Trophoblast cell (in vitro differentiated cells and primary cell): ENCODE data around the gene SCARB2.
A peak's percentile ranks its signal among the peaks of the same experiment; 100 is the strongest.

Experiments
- DNase-seq, 2 donors: peaks; one replicate each; pipeline ENCODE4 v3.0.0-alpha.2; 2016
- H2AFZ ChIP-seq: 2 replicates; pipeline ENCODE4 v1.6.1; 2013; ENCODE audit warnings: low read length, moderate library complexity, mild to moderate bottlenecking; ENCODE audit not compliant: insufficient read depth, poor library complexity
- H2AK5ac ChIP-seq: 2 replicates; pipeline ENCODE4 v1.6.1; 2013; ENCODE audit warnings: mild to moderate bottlenecking, low read length
- H2BK120ac ChIP-seq: 2 replicates; pipeline ENCODE4 v1.6.1; 2013; ENCODE audit warnings: low read length, mild to moderate bottlenecking, moderate library complexity; ENCODE audit not compliant: insufficient read depth, poor library complexity
- H2BK12ac ChIP-seq: 2 replicates; pipeline ENCODE4 v1.6.1; 2013; ENCODE audit warnings: mild to moderate bottlenecking, low read length, moderate library complexity
- H2BK5ac ChIP-seq: 2 replicates; pipeline ENCODE4 v1.6.1; 2013; ENCODE audit warnings: low read length, low read depth, moderate library complexity, mild to moderate bottlenecking; ENCODE audit not compliant: poor library complexity
- H3K14ac ChIP-seq: 2 replicates; pipeline ENCODE4 v1.6.1; 2013; ENCODE audit warnings: mild to moderate bottlenecking, low read length
- H3K18ac ChIP-seq: 2 replicates; pipeline ENCODE4 v1.6.1; 2013; ENCODE audit warnings: mild to moderate bottlenecking, low read length
- H3K23ac ChIP-seq: 2 replicates; pipeline ENCODE4 v1.6.1; 2013; ENCODE audit warnings: low read length
- H3K27ac ChIP-seq: 2 replicates; pipeline ENCODE4 v1.5.1; 2013; ENCODE audit warnings: low read depth, mild to moderate bottlenecking, inconsistent platforms, low read length, moderate library complexity
- H3K27me3 ChIP-seq: 2 replicates; pipeline ENCODE4 v1.6.1; 2013; ENCODE audit warnings: inconsistent platforms, mild to moderate bottlenecking, low read length, moderate library complexity; ENCODE audit not compliant: insufficient read depth
- H3K36me3 ChIP-seq, 2 experiments: 1 replicate in 1 of 2; 2 replicates in 1 of 2; pipeline ENCODE4 v1.6.1; 2013; ENCODE audit warnings: low read length in 2 of 2, mild to moderate bottlenecking in 2 of 2, moderate library complexity in 1 of 2; ENCODE audit not compliant: insufficient read depth in 2 of 2, control insufficient read depth in 1 of 2
- H3K4ac ChIP-seq: 2 replicates; pipeline ENCODE4 v1.6.1; 2013; ENCODE audit warnings: low read depth, mild to moderate bottlenecking, low read length, moderate library complexity
- H3K4me1 ChIP-seq, 2 experiments: 1 replicate in 1 of 2; 2 replicates in 1 of 2; pipeline ENCODE4 v1.6.1; 2013; ENCODE audit warnings: low read length in 2 of 2, mild to moderate bottlenecking in 2 of 2, moderate library complexity in 1 of 2; ENCODE audit not compliant: insufficient read depth in 2 of 2, control insufficient read depth in 1 of 2
- H3K4me2 ChIP-seq: 2 replicates; pipeline ENCODE4 v1.6.1; 2013; ENCODE audit warnings: inconsistent platforms, mild to moderate bottlenecking, low read length, moderate library complexity
- H3K4me3 ChIP-seq: 2 replicates; pipeline ENCODE4 v1.5.1; 2013; ENCODE audit warnings: mild to moderate bottlenecking, low read depth, low read length, inconsistent platforms
- H3K79me1 ChIP-seq: one replicate; pipeline ENCODE4 v1.6.1; 2013; ENCODE audit warnings: low read length
- H3K79me2 ChIP-seq: 2 replicates; pipeline ENCODE4 v1.6.1; 2013; ENCODE audit warnings: low read length, mild to moderate bottlenecking; ENCODE audit not compliant: control insufficient read depth, insufficient read depth, poor library complexity
- H3K9ac ChIP-seq: 2 replicates; pipeline ENCODE4 v1.6.1; 2013; ENCODE audit warnings: mild to moderate bottlenecking, low read length
- H3K9me3 ChIP-seq: 2 replicates; pipeline ENCODE4 v1.6.1; 2013; ENCODE audit warnings: low read depth, mild to moderate bottlenecking, control low read depth, inconsistent platforms, low read length; ENCODE audit not compliant: insufficient read depth
- H4K12ac ChIP-seq: 2 replicates; pipeline ENCODE4 v1.6.1; 2013; ENCODE audit warnings: low read depth, mild to moderate bottlenecking, low read length, moderate library complexity
- H4K8ac ChIP-seq: 2 replicates; pipeline ENCODE4 v1.6.1; 2013; ENCODE audit warnings: low read depth, mild to moderate bottlenecking, low read length, moderate library complexity
- H4K91ac ChIP-seq: one replicate; pipeline ENCODE4 v1.6.1; 2013; ENCODE audit warnings: low read depth, mild to moderate bottlenecking, low read length, moderate library complexity
- WGBS: extraction: QIAGEN DNeasy Blood & Tissue Kit; methylation state at CpG from one replicate; pipeline ENCODE4 v1.1.7; 2013; ENCODE audit warnings: missing lambda C conversion rate; ENCODE audit not compliant: insufficient read length, insufficient coverage; ENCODE audit errors: extremely low coverage; 5-methylcytosine and 5-hydroxymethylcytosine counted together

The SCARB2 gene

DNA sequence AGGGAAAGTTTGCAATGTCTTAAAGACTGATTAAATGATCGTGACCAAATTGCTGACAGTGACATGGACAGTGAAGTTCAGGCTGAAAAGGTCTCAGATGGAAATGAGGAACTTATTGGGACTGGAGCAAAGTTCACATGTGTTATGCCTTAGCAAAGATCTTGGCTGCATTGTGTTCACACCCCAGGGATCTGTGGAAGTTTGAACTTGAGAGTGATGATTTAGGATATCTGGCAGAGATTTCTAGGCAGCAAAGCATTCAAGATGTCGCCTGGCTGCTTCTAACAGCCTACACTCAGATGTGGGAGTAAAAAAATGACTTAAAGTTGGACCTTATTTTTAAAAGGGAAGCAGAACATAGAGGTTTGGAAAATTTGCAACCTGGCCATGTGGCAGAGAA lies 21.4 kb downstream of the SCARB2 start:
- Histone ChIP-seq H3K4me1 (no peaks in the 10 kb centered on the region), H3K27me3 (no peaks in the 10 kb centered on the region), H4K8ac (no peak overlapping the region), H4K91ac (no peak overlapping the region), H2AFZ (no peak overlapping the region), H3K79me2 (no peaks in the 10 kb centered on the region), H4K12ac (no peak overlapping the region), H3K9ac (no peak overlapping the region), H3K27ac (no peak overlapping the region), H2BK5ac (no peak overlapping the region), H3K9me3 (peaks cover 2% of the 10 kb centered on the region), H3K36me3 (peaks cover 16 to 18% of the 10 kb centered on the region in 2 experiments), H3K4ac (no peak overlapping the region), H3K23ac (no peak overlapping the region), H3K4me2 (no peak overlapping the region), H3K14ac (no peak overlapping the region), H3K79me1 (no peaks in the 10 kb centered on the region), H2BK12ac (no peak overlapping the region), H3K18ac (no peak overlapping the region), H3K4me3 (no peak overlapping the region), H2AK5ac (no peak overlapping the region), H2BK120ac (no peak overlapping the region)
- no CpG with 5 or more reads among the region's 2 CpGs for WGBS
- no peak for DNase-seq

DNA sequence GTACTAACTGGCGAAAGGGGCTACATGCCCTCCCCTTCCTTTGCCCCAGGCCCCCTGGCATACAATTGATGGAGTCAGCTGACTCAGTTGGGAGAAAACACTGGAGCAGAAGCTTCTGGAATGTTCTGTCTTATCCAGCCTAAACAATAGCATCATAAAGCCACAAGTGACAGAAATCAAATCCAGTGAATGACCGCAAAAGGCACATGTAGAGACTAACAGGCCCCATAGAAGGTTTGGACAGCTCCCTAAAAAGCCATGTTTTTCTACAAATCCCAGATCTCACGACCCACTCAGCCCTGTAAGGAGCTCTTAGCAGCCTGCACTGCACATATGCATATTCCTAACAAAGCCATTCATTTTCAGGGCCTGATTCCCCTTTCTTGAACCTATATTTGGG lies 25.1 kb downstream of the SCARB2 start:
- H3K27ac ChIP-seq = no peak overlapping the region
- no peak overlapping the region for H3K4ac ChIP-seq
- no peak overlapping the region for H4K12ac ChIP-seq
- H3K4me2 ChIP-seq = no peak overlapping the region
- WGBS = no CpG with 5 or more reads among the region's 3 CpGs
- H2BK120ac ChIP-seq = no peak overlapping the region
- no peak overlapping the region for H2BK5ac ChIP-seq
- no peaks in the 10 kb centered on the region for H3K4me1 ChIP-seq
- no peak overlapping the region for H3K23ac ChIP-seq
- H3K9me3 ChIP-seq = peaks cover 2% of the 10 kb centered on the region
- no peaks in the 10 kb centered on the region for H3K79me1 ChIP-seq
- H3K79me2 ChIP-seq = no peaks in the 10 kb centered on the region
- no peak for DNase-seq
- no peaks in the 10 kb centered on the region for H3K27me3 ChIP-seq
- H3K14ac ChIP-seq = no peak overlapping the region
- no peak overlapping the region for H2BK12ac ChIP-seq
- H4K91ac ChIP-seq = no peak overlapping the region
- no peak overlapping the region for H3K18ac ChIP-seq
- no peak overlapping the region for H2AK5ac ChIP-seq
- no peak overlapping the region for H2AFZ ChIP-seq
- H3K36me3 ChIP-seq = peaks cover 9 to 17% of the 10 kb centered on the region in 2 experiments
- no peak overlapping the region for H3K9ac ChIP-seq
- H3K4me3 ChIP-seq = no peak overlapping the region
- H4K8ac ChIP-seq = no peak overlapping the region

DNA sequence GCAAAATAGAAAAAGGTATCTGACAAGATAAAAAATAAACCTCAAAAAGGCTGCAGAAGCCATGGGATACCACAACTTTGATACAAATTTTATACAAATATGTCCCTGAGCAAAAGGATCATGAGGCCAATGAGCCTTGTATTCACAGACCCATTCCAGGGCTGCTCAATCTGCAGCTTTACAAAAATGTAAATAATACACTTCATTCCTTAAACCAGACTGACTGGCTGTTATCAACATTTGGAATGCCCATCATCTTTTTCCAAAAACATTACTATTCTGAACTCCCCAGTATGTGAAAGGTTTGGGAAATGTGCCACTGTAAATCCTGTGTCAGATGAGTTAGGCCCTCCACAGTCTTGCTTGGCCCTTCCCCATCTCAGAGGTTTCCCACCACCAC lies 25.5 kb downstream of the SCARB2 start:
- Histone ChIP-seq H4K12ac (no peak overlapping the region), H3K36me3 (peaks cover 7 to 15% of the 10 kb centered on the region in 2 experiments)

DNA sequence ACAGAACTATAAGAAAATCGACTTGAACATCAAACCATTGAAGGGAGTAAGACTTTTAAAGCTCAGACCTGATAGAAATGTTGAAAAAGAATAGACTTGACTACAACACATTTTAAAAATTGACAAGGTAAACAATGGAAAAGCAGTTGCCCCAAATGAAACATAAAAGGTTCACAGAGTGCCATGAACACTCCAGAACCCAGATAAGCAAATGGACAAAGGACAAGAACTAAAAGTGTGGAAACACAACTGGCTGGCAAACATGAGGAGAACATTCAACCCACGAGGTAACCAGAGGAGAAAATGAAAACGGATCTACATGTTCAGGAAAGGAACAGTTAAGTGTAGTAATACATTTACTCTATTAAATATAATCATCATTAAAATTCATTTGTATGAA lies 26.5 kb downstream of the SCARB2 start:
- H3K18ac ChIP-seq = no peak overlapping the region
- no peak overlapping the region for H2AK5ac ChIP-seq
- H2BK12ac ChIP-seq = no peak overlapping the region
- H4K8ac ChIP-seq = no peak overlapping the region
- H3K9me3 ChIP-seq = peaks cover 2% of the 10 kb centered on the region
- H2BK120ac ChIP-seq = no peak overlapping the region
- H3K27me3 ChIP-seq = no peaks in the 10 kb centered on the region
- H3K27ac ChIP-seq = no peak overlapping the region
- H3K79me2 ChIP-seq = no peaks in the 10 kb centered on the region
- no peak overlapping the region for H2AFZ ChIP-seq
- H3K4me2 ChIP-seq = no peak overlapping the region
- H3K79me1 ChIP-seq = no peaks in the 10 kb centered on the region
- H2BK5ac ChIP-seq = no peak overlapping the region
- H3K4ac ChIP-seq = no peak overlapping the region
- H3K23ac ChIP-seq = no peak overlapping the region
- no peak overlapping the region for H3K4me3 ChIP-seq
- H4K91ac ChIP-seq = no peak overlapping the region
- no CpG with 5 or more reads among the region's 3 CpGs for WGBS
- H3K4me1 ChIP-seq = no peaks in the 10 kb centered on the region
- H3K9ac ChIP-seq = no peak overlapping the region
- no peak for DNase-seq
- no peak overlapping the region for H4K12ac ChIP-seq
- H3K36me3 ChIP-seq = peaks cover 3 to 12% of the 10 kb centered on the region in 2 experiments
- no peak overlapping the region for H3K14ac ChIP-seq

More for the DNA sequence above, 25.5 kb downstream of the SCARB2 start:
- Histone ChIP-seq H3K27me3 (no peaks in the 10 kb centered on the region), H3K23ac (no peak overlapping the region), H2BK5ac (no peak overlapping the region), H3K4me1 (no peaks in the 10 kb centered on the region), H2BK120ac (no peak overlapping the region), H3K4me2 (no peak overlapping the region), H4K91ac (no peak overlapping the region), H3K4ac (no peak overlapping the region), H3K18ac (no peak overlapping the region), H2AK5ac (no peak overlapping the region), H3K27ac (no peak overlapping the region), H3K79me1 (no peaks in the 10 kb centered on the region), H3K79me2 (no peaks in the 10 kb centered on the region), H4K8ac (no peak overlapping the region), H3K9ac (no peak overlapping the region), H2AFZ (no peak overlapping the region), H3K4me3 (no peak overlapping the region), H3K14ac (no peak overlapping the region), H2BK12ac (no peak overlapping the region), H3K9me3 (peaks cover 2% of the 10 kb centered on the region)
- DNase-seq = peak in 1 of 2 donors; percentile 79
